Peyer's patch (tissue), 4 donors: ENCODE measurements around the gene RBPJL.

ENCODE experiments used
- POLR2A ChIP-seq, 2 donors: fragments of 450-650 bp; IDR thresholded peaks; one replicate each; pipeline ENCODE4 v1.5.1; 2017; ENCODE audit warnings: antibody characterized with exemption in 2 of 2, mild to moderate bottlenecking in 2 of 2, moderate library complexity in 2 of 2
- TF ChIP-seq, protein P1 (sequence below), 6 experiments: fragments of 450-650 bp in 4 of 6; fragments of 200-600 bp in 2 of 6; sonication (generic) in 1 of 6; IDR thresholded peaks; one replicate each; pipeline ENCODE4 v1.5.1; 2017 to 2019; ENCODE audit warnings: antibody characterized with exemption in 6 of 6, mild to moderate bottlenecking in 3 of 6, moderate library complexity in 1 of 6

DNA sequence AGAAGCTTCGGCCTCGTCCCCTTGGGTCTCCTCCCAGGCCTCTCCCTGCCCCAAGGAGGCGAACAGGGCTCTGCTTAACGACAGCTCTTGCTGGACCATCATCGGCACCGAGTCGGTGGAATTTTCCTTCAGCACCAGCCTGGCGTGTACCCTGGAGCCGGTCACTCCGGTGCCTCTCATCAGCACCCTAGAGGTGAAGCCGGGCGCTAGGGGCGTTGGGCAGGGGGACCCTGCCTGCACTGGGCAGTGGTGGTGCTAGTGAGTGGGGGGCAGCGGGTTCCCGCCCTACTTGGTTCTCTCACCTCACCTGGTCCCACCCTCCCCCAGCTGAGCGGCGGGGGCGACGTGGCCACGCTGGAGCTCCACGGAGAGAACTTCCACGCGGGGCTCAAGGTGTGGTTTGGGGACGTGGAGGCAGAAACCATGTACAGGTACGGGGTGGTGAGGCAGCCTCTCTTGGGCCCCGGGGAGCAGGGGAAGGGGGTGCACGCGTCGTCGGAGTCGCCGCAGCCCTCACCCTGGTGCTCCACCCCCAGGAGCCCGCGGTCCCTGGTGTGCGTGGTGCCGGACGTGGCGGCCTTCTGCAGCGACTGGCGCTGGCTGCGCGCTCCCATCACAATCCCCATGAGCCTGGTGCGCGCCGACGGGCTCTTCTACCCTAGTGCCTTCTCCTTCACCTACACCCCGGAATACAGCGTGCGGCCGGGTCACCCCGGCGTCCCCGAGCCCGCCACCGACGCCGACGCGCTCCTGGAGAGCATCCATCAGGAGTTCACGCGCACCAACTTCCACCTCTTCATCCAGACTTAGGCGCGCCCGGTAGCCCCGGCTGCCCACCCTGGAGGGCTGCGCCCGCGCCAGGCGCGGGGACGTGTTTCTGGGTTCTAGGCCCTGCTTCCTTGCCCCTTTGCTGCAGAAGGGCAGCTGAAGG lies 9.8 kb downstream of the RBPJL start:
- TF ChIP-seq, protein P1, sequence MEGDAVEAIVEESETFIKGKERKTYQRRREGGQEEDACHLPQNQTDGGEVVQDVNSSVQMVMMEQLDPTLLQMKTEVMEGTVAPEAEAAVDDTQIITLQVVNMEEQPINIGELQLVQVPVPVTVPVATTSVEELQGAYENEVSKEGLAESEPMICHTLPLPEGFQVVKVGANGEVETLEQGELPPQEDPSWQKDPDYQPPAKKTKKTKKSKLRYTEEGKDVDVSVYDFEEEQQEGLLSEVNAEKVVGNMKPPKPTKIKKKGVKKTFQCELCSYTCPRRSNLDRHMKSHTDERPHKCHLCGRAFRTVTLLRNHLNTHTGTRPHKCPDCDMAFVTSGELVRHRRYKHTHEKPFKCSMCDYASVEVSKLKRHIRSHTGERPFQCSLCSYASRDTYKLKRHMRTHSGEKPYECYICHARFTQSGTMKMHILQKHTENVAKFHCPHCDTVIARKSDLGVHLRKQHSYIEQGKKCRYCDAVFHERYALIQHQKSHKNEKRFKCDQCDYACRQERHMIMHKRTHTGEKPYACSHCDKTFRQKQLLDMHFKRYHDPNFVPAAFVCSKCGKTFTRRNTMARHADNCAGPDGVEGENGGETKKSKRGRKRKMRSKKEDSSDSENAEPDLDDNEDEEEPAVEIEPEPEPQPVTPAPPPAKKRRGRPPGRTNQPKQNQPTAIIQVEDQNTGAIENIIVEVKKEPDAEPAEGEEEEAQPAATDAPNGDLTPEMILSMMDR (IDR thresholded peaks at IDR 0.05) = no peak
- TF ChIP-seq POLR2A (IDR thresholded peaks at IDR 0.05) = no peak
